H1 (cell line): Measurements from ENCODE around the gene CDK5R2. TPM values are rescaled to one million over a fixed set of nuclear protein-coding genes. Genes with fewer than 3 reads are reported as not detected.

Experiments
- polyA plus RNA-seq, 7 experiments: library from polyadenylated mRNA; depleted of rRNA in 3 of 7; stranded (reverse) in 5 of 7; unstranded in 2 of 7; fragments of >200 nt in 5 of 7; fragments of 200-250 nt in 2 of 7; gene quantifications; 1 replicate in 5 of 7; 2 replicates in 1 of 7; 4 replicates in 1 of 7; pipeline versions ENCODE4 v1.2.1 to v1.2.3, GENCODE V29; 2011 to 2013; ENCODE audit warnings: missing spikeins in 2 of 7, mixed read lengths in 2 of 7
- total RNA-seq: library from RNA; stranded (reverse); fragmentation: NEBNext Ultra II Directional; extraction: Animal tissue kit (Norgen Biotek cat#: 25700); gene quantifications from 2 replicates; pipeline ENCODE4 v1.2.1, GENCODE V29; 2021
- TF ChIP-seq, protein P1 (sequence below): fragments of 300-600 bp; sonication (generic); IDR thresholded peaks from 2 replicates; pipeline ENCODE4 v1.7.1; 2012; ENCODE audit warnings: low read length, moderate library complexity, mild to moderate bottlenecking, inconsistent platforms; ENCODE audit not compliant: insufficient replicate concordance

Gene CDK5R2
- total and polyA plus RNA-seq, 2 of the 8 experiments (the other 6 are each of a cell fraction or from before 2014, with no cell fraction given), result 0.14 TPM; not detected in 1

- TF ChIP-seq, protein P1, sequence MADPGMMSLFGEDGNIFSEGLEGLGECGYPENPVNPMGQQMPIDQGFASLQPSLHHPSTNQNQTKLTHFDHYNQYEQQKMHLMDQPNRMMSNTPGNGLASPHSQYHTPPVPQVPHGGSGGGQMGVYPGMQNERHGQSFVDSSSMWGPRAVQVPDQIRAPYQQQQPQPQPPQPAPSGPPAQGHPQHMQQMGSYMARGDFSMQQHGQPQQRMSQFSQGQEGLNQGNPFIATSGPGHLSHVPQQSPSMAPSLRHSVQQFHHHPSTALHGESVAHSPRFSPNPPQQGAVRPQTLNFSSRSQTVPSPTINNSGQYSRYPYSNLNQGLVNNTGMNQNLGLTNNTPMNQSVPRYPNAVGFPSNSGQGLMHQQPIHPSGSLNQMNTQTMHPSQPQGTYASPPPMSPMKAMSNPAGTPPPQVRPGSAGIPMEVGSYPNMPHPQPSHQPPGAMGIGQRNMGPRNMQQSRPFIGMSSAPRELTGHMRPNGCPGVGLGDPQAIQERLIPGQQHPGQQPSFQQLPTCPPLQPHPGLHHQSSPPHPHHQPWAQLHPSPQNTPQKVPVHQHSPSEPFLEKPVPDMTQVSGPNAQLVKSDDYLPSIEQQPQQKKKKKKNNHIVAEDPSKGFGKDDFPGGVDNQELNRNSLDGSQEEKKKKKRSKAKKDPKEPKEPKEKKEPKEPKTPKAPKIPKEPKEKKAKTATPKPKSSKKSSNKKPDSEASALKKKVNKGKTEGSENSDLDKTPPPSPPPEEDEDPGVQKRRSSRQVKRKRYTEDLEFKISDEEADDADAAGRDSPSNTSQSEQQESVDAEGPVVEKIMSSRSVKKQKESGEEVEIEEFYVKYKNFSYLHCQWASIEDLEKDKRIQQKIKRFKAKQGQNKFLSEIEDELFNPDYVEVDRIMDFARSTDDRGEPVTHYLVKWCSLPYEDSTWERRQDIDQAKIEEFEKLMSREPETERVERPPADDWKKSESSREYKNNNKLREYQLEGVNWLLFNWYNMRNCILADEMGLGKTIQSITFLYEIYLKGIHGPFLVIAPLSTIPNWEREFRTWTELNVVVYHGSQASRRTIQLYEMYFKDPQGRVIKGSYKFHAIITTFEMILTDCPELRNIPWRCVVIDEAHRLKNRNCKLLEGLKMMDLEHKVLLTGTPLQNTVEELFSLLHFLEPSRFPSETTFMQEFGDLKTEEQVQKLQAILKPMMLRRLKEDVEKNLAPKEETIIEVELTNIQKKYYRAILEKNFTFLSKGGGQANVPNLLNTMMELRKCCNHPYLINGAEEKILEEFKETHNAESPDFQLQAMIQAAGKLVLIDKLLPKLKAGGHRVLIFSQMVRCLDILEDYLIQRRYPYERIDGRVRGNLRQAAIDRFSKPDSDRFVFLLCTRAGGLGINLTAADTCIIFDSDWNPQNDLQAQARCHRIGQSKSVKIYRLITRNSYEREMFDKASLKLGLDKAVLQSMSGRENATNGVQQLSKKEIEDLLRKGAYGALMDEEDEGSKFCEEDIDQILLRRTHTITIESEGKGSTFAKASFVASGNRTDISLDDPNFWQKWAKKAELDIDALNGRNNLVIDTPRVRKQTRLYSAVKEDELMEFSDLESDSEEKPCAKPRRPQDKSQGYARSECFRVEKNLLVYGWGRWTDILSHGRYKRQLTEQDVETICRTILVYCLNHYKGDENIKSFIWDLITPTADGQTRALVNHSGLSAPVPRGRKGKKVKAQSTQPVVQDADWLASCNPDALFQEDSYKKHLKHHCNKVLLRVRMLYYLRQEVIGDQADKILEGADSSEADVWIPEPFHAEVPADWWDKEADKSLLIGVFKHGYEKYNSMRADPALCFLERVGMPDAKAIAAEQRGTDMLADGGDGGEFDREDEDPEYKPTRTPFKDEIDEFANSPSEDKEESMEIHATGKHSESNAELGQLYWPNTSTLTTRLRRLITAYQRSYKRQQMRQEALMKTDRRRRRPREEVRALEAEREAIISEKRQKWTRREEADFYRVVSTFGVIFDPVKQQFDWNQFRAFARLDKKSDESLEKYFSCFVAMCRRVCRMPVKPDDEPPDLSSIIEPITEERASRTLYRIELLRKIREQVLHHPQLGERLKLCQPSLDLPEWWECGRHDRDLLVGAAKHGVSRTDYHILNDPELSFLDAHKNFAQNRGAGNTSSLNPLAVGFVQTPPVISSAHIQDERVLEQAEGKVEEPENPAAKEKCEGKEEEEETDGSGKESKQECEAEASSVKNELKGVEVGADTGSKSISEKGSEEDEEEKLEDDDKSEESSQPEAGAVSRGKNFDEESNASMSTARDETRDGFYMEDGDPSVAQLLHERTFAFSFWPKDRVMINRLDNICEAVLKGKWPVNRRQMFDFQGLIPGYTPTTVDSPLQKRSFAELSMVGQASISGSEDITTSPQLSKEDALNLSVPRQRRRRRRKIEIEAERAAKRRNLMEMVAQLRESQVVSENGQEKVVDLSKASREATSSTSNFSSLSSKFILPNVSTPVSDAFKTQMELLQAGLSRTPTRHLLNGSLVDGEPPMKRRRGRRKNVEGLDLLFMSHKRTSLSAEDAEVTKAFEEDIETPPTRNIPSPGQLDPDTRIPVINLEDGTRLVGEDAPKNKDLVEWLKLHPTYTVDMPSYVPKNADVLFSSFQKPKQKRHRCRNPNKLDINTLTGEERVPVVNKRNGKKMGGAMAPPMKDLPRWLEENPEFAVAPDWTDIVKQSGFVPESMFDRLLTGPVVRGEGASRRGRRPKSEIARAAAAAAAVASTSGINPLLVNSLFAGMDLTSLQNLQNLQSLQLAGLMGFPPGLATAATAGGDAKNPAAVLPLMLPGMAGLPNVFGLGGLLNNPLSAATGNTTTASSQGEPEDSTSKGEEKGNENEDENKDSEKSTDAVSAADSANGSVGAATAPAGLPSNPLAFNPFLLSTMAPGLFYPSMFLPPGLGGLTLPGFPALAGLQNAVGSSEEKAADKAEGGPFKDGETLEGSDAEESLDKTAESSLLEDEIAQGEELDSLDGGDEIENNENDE, result no peak
Measured at GRCh38 chr2:219000569-219000960, 41.1 kb downstream of the CDK5R2 start (continued).
